Kidney (tissue), 14 donors: ENCODE measurements around the gene WDFY3. TPM values are rescaled to one million over a fixed set of nuclear protein-coding genes. Genes with fewer than 3 reads are reported as not detected.
"Not testable (repeated sequence)": the region's sequence is repeated elsewhere in the genome, so short reads cannot be mapped to it uniquely, and the experiment has no call there.

Experiments used
- DNase-seq, 5 donors: peaks; one replicate each; pipeline ENCODE4 v3.0.0-alpha.2; 2013 to 2020
- FAIRE-seq: peaks from 2 replicates; lab custom pipeline; 2012; peaks lifted over from hg19 to GRCh38; lab: Jason Lieb, UNC
- H3K27ac ChIP-seq, 2 donors: one replicate each; pipeline ENCODE4 v1.7.0; 2013; ENCODE audit warnings: low read depth in 2 of 2, low read length in 2 of 2, inconsistent platforms in 1 of 2
- H3K27me3 ChIP-seq: one replicate; pipeline ENCODE4 v1.7.1; 2013; ENCODE audit warnings: low read length, inconsistent platforms; ENCODE audit not compliant: control insufficient read depth, insufficient read depth
- H3K36me3 ChIP-seq, 3 donors: one replicate each; pipeline versions ENCODE4 v1.7.0 to v1.7.1; 2013; ENCODE audit warnings: low read length in 3 of 3, control low read depth in 1 of 3, inconsistent platforms in 1 of 3; ENCODE audit not compliant: insufficient read depth in 3 of 3, control insufficient read depth in 2 of 3
- H3K4me1 ChIP-seq, 3 donors: one replicate each; pipeline versions ENCODE4 v1.7.0 to v1.7.1; 2013; ENCODE audit warnings: low read length in 3 of 3, inconsistent platforms in 1 of 3, low read depth in 1 of 3; ENCODE audit not compliant: control insufficient read depth in 2 of 3, insufficient read depth in 2 of 3
- H3K4me3 ChIP-seq, 3 donors: one replicate each; pipeline versions ENCODE4 v1.7.0 to v1.8.1; 2013; ENCODE audit warnings: low read length in 3 of 3, control low read depth in 1 of 3, inconsistent platforms in 1 of 3
- H3K9ac ChIP-seq, 3 donors: one replicate each; pipeline versions ENCODE4 v1.7.0 to v1.7.1; 2013; ENCODE audit warnings: low read length in 3 of 3, control low read depth in 1 of 3, inconsistent platforms in 1 of 3
- H3K9me3 ChIP-seq, 3 donors: one replicate each; pipeline versions ENCODE4 v1.7.0 to v1.7.1; 2013; ENCODE audit warnings: low read length in 3 of 3, control low read depth in 1 of 3, inconsistent platforms in 1 of 3; ENCODE audit not compliant: control insufficient read depth in 2 of 3, insufficient read depth in 1 of 3
- CTCF ChIP-seq: IDR thresholded peaks from 3 replicates; pipeline ENCODE4 v1.5.1; 2012; ENCODE audit warnings: mild to moderate bottlenecking, moderate library complexity, borderline replicate concordance; ENCODE audit not compliant: insufficient read depth; ENCODE audit errors: extremely low read depth
- intact Hi-C: fragments of 100-400 bp; cut with DNase I; formaldehyde crosslinking; loops from one replicate; pipeline ENCODE4 v1.11.1; 2022
- polyA plus RNA-seq: library from polyadenylated mRNA; stranded (reverse); fragments of 350-450 nt; fragmentation: Illumina TruSeq; extraction: RNeasy Lipid Tissue Mini Kit (QIAGEN cat#74804); gene quantifications from one replicate; pipeline ENCODE4 v1.2.3, GENCODE V29; 2014; ENCODE audit warnings: low read depth, low replicate concordance; ENCODE audit not compliant: insufficient read depth
- total RNA-seq: library from RNA; stranded (reverse); fragmentation: NEBNext Ultra II Directional; extraction: Animal tissue kit (Norgen Biotek cat#: 25700); gene quantifications from one replicate; pipeline ENCODE4 v1.2.1, GENCODE V29; 2021
- donor health status: control.
- donor health status: control.
- donor health status: control.
- donor health status: control.
- donor health status: control.
- donor health status: DM: yes; HTN: yes; CAD: no.
- donor health status: Normal renal cell carcinoma (clear cell type).

WDFY3 gene
- total and polyA plus RNA-seq, 2 donors from 2014 or later, result 9.4 to 151 TPM

GRCh38 chr4:84669201-84669600, 297.3 kb downstream of the WDFY3 start:
- intact Hi-C loops, result no loop called here
- no peaks in the 10 kb centered on the region for H3K27me3 ChIP-seq
- H3K36me3 ChIP-seq, result peaks cover 6 to 28% (median 12%) of the 10 kb centered on the region in 3 donors
- H3K9ac ChIP-seq, result no peak overlapping the region
- no peak overlapping the region for H3K4me3 ChIP-seq
- no peak for DNase-seq
- FAIRE-seq, result no peak
- no peaks in the 10 kb centered on the region for H3K9me3 ChIP-seq
- H3K27ac ChIP-seq, result no peak overlapping the region
- TF ChIP-seq CTCF, result no peak
- no peaks in the 10 kb centered on the region for H3K4me1 ChIP-seq

- Histone ChIP-seq H3K4me3 (no peak overlapping the region), H3K9me3 (no peaks in the 10 kb centered on the region), H3K4me1 (no peaks in the 10 kb centered on the region), H3K36me3 (peaks cover 6 to 8% (median 6%) of the 10 kb centered on the region in 3 donors), H3K27ac (no peak overlapping the region), H3K9ac (no peak overlapping the region), H3K27me3 (no peaks in the 10 kb centered on the region)
- no peak for TF ChIP-seq CTCF
- DNase-seq (no peak), FAIRE-seq (no peak)
- intact Hi-C loops, result no loop called here
Measured at GRCh38 chr4:84666439-84666838, 300.1 kb downstream of the WDFY3 start.

GRCh38 chr4:84664767-84665166, 301.7 kb downstream of the WDFY3 start:
- H3K36me3 ChIP-seq, DNase-seq, H3K27ac ChIP-seq, H3K9me3 ChIP-seq, H3K27me3 ChIP-seq, intact Hi-C loops, H3K4me1 ChIP-seq, FAIRE-seq, H3K9ac ChIP-seq, H3K4me3 ChIP-seq: not testable (repeated sequence)

- Histone ChIP-seq H3K9me3 (no peaks in the 10 kb centered on the region), H3K36me3 (peaks cover 0 to 2% (median 0%) of the 10 kb centered on the region in 3 donors), H3K27ac (no peak overlapping the region), H3K9ac (no peak overlapping the region), H3K4me3 (no peak overlapping the region), H3K4me1 (no peaks in the 10 kb centered on the region), H3K27me3 (no peaks in the 10 kb centered on the region)
- FAIRE-seq (no peak), DNase-seq (no peak)
- TF ChIP-seq CTCF, result no peak
- intact Hi-C loops, result no loop called here
Measured at GRCh38 chr4:84661191-84661939, 305.1 kb downstream of the WDFY3 start.
